ENCODE results near the gene XYLT1.
"Not testable (repeated sequence)": the region's sequence is repeated elsewhere in the genome, so short reads cannot be mapped to it uniquely, and the experiment has no call there.

The XYLT1 gene

DNA sequence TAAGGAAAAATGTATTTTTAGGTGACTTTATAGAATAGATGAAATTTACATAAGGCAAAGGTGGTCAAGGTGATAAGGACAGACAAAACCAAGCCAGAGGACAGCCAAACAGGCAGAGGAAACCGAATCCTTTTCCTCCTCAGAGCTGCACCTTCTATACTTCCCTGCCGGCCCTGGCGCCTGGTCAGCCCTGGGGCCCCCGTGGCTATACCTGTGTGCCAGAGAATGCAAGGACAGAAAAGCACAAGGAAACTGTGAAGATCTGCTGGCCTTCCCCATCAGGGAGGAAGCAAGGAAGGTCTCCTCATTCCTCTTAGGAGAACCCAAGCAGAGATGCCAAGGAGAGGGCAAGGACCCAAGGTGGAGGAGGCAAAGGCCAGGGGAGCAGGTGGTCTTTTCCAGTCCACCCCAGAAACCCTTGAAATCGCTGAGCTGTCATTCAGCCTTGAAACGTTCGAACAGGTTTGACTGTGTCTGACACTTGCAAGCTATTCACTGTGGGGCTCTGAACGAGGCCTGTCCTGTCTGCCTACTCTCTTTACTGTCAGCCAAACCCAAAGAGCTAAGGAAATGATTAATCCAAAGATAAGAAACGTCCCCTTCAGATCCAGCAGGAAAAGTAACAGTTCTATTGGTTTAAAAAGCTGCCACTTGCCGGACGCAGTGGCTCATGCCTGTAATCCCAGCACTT is 114.4 kb downstream of the XYLT1 start:
- no peak for DNase-seq (ENCODE audit: low read depth)

DNA sequence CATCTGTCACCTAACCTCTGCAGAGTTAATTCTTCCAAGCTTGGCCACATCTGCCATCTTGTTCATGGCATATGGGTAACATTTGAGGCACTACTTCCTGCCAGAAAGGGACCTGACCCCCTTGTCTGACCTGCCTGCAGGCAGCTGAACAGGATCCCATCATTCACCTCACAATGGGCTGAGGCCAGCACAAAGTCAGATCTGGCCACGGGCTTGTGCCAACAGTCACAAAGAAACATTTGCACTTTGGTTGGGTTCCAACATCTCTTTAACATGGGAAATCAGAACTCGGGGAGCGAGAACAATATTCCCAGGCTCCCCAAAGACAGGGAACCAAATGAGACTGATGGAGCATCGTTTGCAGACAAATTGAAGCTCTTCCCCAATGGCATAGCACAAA is 116.1 kb downstream of the XYLT1 start:
- DNase-seq (ENCODE audit: low read depth) = no peak

DNA sequence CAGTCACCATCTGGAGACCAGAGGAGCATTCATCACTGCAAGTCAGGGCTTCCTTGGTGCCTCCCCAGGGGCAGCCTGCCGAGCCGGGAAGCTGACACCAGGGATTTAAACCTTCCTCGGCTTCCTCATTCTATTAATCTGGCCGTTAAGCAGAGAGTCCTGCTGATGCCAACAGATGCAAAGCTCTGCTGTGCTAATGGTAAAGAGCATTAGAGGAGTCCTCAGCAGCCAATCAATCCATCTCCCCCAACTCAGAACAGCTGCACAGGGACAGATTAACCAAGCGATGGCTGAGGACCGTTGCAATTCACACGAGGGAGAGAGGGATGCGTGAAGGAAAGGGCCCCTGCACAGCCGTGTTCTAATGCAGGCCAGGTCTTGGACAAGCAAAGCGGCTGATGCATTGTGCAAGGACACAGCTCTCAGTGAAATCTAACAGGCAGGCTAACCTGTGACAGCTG is 116.6 kb downstream of the XYLT1 start:
- DNase-seq (ENCODE audit: low read depth) = no peak

- no peak for DNase-seq (ENCODE audit: low read depth)
These were observed 117.2 kb downstream of the XYLT1 start for GRCh38 chr16:17353561-17353960.

DNA sequence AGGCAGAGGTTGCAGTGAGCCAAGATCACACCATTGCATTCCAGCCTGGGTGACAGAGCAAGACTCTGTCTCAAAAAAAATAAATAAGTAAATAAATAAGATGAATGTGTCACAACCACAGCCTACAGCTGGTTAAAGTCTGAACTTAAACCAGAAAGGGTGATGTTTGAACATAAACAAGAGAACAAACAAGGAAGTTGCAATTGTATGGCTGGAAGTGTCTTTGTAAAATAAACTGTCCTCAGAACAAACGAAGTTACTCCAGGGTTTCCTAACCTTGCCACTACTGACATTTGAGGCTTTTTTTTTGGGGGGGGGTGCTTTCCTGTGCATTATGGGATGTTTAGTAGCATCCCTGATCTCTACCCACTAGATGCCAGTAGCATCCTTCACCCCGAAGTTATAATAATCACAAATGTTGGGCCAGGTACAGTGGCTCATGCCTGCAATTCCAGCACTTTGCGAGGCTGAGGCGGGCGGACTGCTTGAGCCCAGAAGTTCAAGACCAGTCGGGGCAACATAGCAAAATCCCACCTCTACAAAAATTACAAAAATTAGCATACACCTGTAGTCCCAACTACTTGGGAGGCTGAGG is 119.2 kb downstream of the XYLT1 start:
- DNase-seq (ENCODE audit: low read depth) = no peak

DNA sequence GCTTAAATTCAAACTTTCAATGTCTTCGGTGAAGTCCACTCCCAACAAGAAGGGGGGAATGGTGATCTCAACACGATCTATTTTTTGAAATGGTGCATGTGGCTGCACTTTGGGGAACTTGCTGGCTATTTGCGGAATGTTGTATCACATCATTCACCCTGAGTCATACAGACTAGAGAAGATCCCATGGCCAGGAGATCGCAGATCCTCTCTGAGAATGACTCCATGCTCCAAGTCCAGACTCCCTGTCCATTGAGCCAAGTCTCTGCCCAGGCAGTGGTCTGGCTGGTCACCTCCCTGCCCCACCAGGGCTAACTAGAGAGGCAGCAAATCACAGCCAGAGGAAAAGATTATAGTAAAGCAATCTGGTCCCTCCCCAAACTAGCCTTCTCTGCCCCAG is 120.6 kb downstream of the XYLT1 start:
- DNase-seq (ENCODE audit: low read depth) = no peak

- no peak for DNase-seq (ENCODE audit: low read depth)
These were observed 121.9 kb downstream of the XYLT1 start for GRCh38 chr16:17348826-17349225.

DNA sequence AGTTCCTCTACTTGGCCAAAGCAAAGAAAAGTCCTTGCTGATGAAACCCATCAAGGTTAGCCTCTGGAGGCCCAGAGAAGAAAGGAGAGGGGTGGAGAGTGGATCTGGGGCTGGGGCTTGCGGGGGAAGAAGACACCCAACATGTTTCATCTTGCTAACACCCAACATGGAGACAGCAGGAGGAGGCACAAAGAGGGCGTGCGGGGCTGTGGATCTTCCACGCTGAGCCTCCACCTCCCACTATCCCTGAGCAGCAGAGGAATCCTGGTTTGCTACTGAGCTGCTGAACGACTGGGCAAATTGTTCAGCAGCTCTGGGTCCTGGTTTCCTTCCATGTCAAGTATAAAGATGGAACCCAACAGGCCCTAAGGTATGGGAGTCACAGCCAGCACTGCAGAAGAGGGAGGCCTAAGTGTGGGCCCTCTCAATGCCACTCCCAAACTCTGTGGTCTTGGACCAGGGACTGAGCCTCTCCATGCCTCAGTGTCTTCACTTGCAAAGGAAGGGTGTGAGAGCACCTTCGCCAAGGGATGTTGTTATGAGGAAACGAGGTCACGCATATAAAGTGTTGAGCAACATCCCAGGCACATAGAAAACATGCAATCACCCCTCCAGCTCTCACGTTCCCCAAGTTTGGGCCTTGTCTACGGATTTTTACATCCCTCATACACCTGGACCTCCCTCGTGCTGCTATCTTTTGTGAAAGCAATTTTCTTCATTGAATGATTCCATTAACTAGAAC is 122.5 kb downstream of the XYLT1 start:
- no peak for DNase-seq (ENCODE audit: low read depth)

DNA sequence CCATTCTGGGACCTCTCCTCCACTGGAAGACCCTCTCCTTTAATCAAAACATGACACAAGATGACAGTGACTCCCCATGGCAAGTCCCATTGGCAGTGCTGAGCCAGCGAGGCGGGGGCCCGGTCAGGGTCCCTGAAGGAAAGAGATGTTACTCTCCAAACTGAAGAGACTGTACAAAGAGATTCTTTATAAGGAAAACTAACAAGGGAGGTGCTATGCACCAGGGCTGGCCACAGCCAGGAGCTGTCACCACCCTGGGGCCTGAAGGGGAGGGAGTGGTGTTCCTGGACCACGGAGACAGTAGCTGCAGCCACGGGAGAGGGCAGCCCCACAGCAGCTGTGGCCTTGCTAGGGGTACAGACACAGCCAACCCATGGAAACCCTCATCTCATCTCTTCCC is 123.1 kb downstream of the XYLT1 start:
- no peak for DNase-seq (ENCODE audit: low read depth)

- no peak for DNase-seq (ENCODE audit: low read depth)
These were observed 123.9 kb downstream of the XYLT1 start for GRCh38 chr16:17346621-17347569.

DNA sequence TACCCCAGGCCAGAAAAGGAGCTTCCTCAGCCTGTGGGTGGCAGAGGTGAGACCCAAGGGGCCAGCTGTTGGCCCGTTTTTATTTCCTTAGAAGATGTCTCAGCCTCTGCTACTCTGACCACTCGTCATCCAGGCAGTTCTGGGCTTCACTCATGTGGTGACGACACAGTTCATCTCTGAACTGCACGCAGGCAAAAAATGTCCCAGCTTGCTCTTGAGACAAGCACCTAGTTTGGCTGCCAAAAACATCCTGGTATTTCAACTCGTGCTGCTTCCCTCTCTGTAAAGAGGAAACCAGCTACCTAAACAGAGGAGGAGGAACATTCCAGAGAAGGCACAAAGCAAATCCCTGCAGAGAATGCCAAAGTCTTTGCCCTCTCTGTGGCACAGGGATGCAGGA is 125.7 kb downstream of the XYLT1 start:
- DNase-seq (ENCODE audit: low read depth) = no peak

DNA sequence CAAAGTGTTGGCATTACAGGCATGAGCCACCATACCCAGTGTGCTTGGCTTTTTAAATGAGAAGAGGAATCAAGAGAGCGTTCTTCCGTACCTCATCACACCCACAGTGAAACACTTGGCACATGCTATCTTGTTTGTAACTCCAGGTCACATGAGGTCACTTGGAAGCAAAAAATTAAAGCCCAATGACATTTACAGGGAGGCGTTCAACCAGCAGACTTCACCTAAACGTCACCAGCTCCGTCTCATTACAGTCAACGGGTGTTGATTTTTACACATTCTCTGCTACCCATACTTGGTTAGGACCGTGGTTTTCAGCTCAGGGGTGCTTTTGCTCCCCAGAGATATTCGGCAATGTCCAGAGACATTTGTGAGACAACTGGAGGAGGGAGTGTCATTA is 127.0 kb downstream of the XYLT1 start:
- no peak for DNase-seq (ENCODE audit: low read depth)

GRCh38 chr16:17343028-17343427 is 127.7 kb downstream of the XYLT1 start:
- DNase-seq (ENCODE audit: low read depth) = no peak

- DNase-seq (ENCODE audit: low read depth) = no peak
These were observed 128.7 kb downstream of the XYLT1 start for GRCh38 chr16:17342031-17342430.

DNA sequence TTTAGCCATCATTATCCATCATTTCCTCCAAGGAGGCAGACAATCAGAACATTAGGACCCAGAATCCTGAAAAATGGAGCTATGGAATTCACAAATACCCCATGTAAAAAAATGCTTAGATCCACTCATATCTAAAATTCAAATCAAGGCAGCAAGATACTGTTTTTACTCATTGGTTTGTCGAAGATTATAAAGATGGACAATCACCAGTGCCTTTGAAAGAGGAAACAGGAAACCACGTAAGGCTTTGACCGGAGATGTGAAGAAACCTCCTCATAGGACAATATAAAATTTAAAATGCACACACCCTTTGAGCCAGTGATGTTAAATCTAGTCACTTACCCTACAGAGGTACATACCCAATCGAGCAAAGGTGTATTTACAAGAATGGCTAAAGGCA is 130.0 kb downstream of the XYLT1 start:
- DNase-seq (ENCODE audit: low read depth) = no peak

DNA sequence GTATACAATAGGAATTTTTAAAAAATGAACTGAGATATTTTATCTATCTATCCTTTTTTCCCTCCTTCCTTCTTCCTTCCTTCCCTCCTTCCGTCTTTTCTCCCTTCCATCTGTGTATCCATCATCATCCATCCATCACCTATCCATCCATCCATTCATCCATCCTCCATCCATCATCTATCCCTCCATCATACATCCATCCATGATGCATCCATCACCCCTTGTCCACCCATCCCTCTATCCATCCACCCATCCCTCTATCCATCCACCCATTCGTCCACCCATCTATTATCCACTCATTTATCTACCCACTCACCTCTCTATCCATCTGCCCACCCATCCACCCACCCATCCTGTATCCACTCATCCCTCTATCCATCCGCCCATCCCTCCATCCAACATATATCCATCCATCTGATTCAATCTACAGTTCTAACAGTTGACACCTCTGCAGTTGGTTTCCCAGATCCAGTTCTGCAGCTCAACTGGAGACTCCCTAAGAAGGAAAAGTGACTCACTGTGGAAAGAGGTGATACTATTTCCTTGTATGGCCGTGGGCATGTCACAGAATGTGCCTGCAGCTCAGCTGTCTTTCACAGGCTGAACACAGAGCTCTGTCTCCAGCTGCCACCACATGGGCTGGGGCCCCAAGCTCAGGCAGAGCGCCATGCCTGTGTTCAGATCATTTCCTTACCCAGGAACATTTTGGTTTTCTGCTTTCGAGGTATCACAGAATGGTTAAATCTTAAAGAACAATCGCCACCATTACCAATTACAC is 130.8 kb downstream of the XYLT1 start:
- no peak for DNase-seq (ENCODE audit: low read depth)

DNA sequence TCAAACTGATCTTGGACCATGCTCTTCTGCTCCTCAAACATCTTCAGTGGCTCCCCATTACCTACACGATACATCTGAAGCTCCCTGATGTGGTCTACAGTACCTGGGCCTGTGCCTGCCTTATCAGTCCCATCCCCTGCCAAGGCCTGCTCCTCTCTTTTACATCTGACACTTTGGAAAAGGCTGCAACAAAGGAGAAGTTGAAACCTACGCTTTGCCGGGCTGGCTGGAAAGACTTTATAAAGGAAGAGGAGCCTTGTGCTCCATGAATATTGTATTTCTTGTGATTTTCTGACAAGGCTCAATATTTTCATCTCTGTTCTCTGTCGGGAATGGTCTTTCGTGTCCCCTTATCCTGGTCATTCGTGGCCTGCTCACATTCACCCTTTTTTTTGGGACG is 132.5 kb downstream of the XYLT1 start:
- DNase-seq (ENCODE audit: low read depth) = no peak

DNA sequence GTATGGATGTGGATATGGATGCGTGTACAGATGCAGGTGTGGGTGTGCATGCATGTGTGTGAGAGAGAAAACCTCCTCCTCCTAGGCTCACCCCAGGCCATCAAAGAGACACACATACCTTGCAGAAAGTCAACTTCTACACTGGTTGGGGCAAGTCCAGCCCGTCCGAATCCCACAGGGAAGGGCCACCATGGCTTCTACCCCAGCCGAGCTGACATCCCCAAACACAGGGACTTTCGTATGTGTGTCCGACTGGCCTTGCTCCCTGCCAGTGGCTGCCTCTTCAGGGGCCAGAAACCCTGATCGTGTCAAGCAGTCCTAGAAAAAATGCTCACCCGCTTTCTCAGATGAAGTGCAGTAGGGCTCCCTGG is 134.2 kb downstream of the XYLT1 start:
- no peak for DNase-seq (ENCODE audit: low read depth)

DNA sequence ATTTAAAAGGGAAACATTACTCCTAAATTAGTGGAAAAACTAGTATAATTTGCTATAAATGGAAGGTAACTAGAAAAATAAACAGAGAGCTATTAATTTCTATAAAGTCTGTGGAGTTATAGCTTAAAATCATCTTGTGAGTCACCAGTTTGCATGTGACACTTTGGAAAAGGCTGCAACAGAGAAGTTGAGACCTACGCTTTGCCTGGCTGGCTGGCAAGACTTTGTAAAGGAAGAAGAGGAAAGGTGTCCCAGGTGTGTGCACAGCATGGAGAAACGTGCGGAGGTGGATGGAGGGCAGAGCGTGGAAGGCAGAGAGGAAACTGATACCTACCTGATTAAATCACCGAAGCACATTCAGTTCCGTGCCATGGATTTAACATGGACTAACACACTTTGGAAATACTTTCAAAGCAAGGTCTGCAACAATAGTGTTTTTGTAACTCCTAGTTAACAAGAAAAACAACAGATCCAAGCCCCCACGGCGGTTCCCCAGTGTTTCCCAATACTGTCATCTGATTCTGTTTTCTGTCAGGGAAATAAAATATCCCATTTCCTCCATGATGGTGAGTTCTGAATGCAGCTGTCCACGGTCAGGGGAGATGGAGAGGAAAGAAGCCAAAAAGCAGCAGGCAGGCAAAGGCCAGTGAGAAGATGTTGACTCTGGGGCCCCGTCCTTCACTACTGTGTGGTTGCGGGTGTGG is 134.8 kb downstream of the XYLT1 start:
- DNase-seq (ENCODE audit: low read depth) = no peak

GRCh38 chr16:17335406-17335805 is 135.4 kb downstream of the XYLT1 start:
- DNase-seq (ENCODE audit: low read depth) = not testable (repeated sequence)

- DNase-seq (ENCODE audit: low read depth) = peak; percentile 76
These were observed 136.7 kb downstream of the XYLT1 start for GRCh38 chr16:17334096-17334495.
